H1 (cell line): ENCODE data around the gene PRR7. TPM values are rescaled to one million over a fixed set of nuclear protein-coding genes. Genes with fewer than 3 reads are reported as not detected.
A peak's percentile ranks its signal among the peaks of the same experiment; 100 is the strongest.

Source experiments
- BCL11A ChIP-seq, 2 experiments: IDR thresholded peaks; one replicate each; pipeline ENCODE4 v1.6.1; 2011; ENCODE audit warnings: low read depth in 2 of 2, low read length in 2 of 2, mild to moderate bottlenecking in 2 of 2
- CHD1 ChIP-seq: IDR thresholded peaks from 2 replicates; pipeline ENCODE4 v1.6.1; 2012; ENCODE audit warnings: low read depth, low read length, improper control_type of control experiment
- CTBP2 ChIP-seq: IDR thresholded peaks from 2 replicates; pipeline ENCODE4 v1.7.0; 2011; ENCODE audit warnings: borderline replicate concordance, mild to moderate bottlenecking, moderate library complexity, mixed read lengths, low read length; ENCODE audit not compliant: insufficient read depth, insufficient read length
- HDAC6 ChIP-seq: IDR thresholded peaks from one replicate; pipeline ENCODE4 v1.7.1; 2012; ENCODE audit warnings: low read depth, mild to moderate bottlenecking, inconsistent platforms, low read length, moderate library complexity
- JUN ChIP-seq: IDR thresholded peaks from 2 replicates; pipeline ENCODE4 v1.6.1; 2011; ENCODE audit warnings: low read depth, mild to moderate bottlenecking, improper control_type of control experiment, low read length
- PHF8 ChIP-seq: fragments of 200-600 bp; sonication (generic); conservative IDR thresholded peaks from 2 replicates; pipeline ENCODE4 v1.7.1; 2012; ENCODE audit warnings: low read depth, mild to moderate bottlenecking, inconsistent platforms, low read length, moderate library complexity
- SAP30 ChIP-seq: fragments of 300-600 bp; sonication (generic); IDR thresholded peaks from 2 replicates; pipeline ENCODE4 v1.7.1; 2012; ENCODE audit warnings: low read length, moderate library complexity, mild to moderate bottlenecking, inconsistent platforms; ENCODE audit not compliant: insufficient read depth, insufficient replicate concordance
- SP4 ChIP-seq: IDR thresholded peaks from 2 replicates; pipeline ENCODE4 v1.6.1; 2012; ENCODE audit warnings: low read length, inconsistent platforms
- TAF1 ChIP-seq: IDR thresholded peaks from 2 replicates; pipeline ENCODE4 v1.6.1; 2011; ENCODE audit warnings: mild to moderate bottlenecking, low read depth, low read length
- polyA plus RNA-seq, 7 experiments: library from polyadenylated mRNA; depleted of rRNA in 3 of 7; stranded (reverse) in 5 of 7; unstranded in 2 of 7; fragments of >200 nt in 5 of 7; fragments of 200-250 nt in 2 of 7; gene quantifications; 1 replicate in 5 of 7; 2 replicates in 1 of 7; 4 replicates in 1 of 7; pipeline versions ENCODE4 v1.2.1 to v1.2.3, GENCODE V29; 2011 to 2013; ENCODE audit warnings: missing spikeins in 2 of 7, mixed read lengths in 2 of 7
- total RNA-seq: library from RNA; stranded (reverse); fragmentation: NEBNext Ultra II Directional; extraction: Animal tissue kit (Norgen Biotek cat#: 25700); gene quantifications from 2 replicates; pipeline ENCODE4 v1.2.1, GENCODE V29; 2021
- TF ChIP-seq, protein P1 (sequence below): IDR thresholded peaks from 2 replicates; pipeline ENCODE4 v1.6.1; 2012; ENCODE audit warnings: inconsistent platforms
- TF ChIP-seq, protein P2 (sequence below): IDR thresholded peaks from 2 replicates; pipeline ENCODE4 v1.6.1; 2012; ENCODE audit warnings: inconsistent platforms

Gene PRR7
- total and polyA plus RNA-seq, 2 of the 8 experiments (the other 6 are each of a cell fraction or from before 2014, with no cell fraction given) = 8.0 to 11.8 TPM

DNA sequence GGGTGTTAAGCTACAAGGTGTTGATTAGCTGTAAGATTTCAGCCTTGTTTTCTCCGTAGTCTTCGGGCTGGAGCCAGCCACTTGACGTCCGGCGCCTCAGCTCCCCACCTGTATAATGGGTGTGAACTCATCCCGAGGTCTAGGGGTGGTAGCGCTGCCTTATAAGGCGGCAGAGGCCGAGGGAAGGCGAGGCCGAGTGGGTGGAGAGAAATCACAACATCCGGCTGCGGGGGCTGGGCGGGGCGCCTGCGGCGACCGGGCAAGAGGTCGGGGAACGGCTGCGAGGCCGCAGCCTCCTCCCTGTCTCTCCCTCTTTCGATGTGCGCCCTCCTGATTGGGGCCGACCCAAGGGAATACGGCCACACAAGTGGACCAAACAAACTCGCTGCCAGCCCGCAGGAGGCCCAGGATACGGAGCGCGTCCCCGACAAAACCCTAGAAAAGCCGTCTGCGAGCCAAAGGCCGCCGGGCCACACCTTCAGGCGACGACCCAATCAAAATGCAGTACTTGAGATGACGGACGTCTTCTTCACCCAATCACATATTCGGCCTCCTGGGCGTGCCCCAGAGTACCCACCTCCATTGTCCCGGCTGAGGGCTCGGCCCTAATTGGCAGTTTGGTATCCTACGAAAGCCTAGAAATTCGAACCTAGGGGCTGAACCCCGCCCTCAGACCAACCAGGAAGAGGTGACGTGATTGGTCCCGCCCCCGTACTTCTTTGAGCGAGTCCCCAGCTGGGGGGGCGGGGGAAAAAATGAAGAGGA, 20.6 kb upstream of the PRR7 start (continued):
- TF ChIP-seq, protein P1, sequence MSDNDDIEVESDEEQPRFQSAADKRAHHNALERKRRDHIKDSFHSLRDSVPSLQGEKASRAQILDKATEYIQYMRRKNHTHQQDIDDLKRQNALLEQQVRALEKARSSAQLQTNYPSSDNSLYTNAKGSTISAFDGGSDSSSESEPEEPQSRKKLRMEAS = peak; percentile 70; the same call in 1 of the 2 replicates
- TF ChIP-seq CHD1 (no peak), BCL11A (IDR thresholded peaks at IDR 0.05; ENCODE audit: low read depth in 2 of 2, low read length in 2 of 2) (no peak), CTBP2 (no peak), PHF8 (peak; percentile 97), TAF1 (peak; percentile 77), JUN (no peak), SAP30 (no peak), HDAC6 (no peak), SP4 (peak; percentile 89; the same call in 1 of the 2 replicates)
- TF ChIP-seq, protein P2, sequence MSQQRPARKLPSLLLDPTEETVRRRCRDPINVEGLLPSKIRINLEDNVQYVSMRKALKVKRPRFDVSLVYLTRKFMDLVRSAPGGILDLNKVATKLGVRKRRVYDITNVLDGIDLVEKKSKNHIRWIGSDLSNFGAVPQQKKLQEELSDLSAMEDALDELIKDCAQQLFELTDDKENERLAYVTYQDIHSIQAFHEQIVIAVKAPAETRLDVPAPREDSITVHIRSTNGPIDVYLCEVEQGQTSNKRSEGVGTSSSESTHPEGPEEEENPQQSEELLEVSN = peak; percentile 72
